Endodermal cell (in vitro differentiated cells): ENCODE measurements around the gene MYOF. TPM values are rescaled to one million over a fixed set of nuclear protein-coding genes. Genes with fewer than 3 reads are reported as not detected.

Source experiments
- DNase-seq: peaks from one replicate; pipeline ENCODE4 v3.0.0-alpha.2; 2017
- H3K27ac ChIP-seq: 2 replicates; pipeline ENCODE4 v1.5.1; 2013; ENCODE audit warnings: mild to moderate bottlenecking, low read depth, low read length, moderate library complexity
- H3K27me3 ChIP-seq: 2 replicates; pipeline ENCODE4 v1.6.1; 2013; ENCODE audit warnings: mild to moderate bottlenecking, low read length, moderate library complexity; ENCODE audit not compliant: insufficient read depth, control insufficient read depth, poor library complexity, severe bottlenecking
- H3K36me3 ChIP-seq: 2 replicates; pipeline ENCODE4 v1.7.0; 2013; ENCODE audit warnings: mild to moderate bottlenecking, low read length, moderate library complexity; ENCODE audit not compliant: control insufficient read depth, insufficient read depth
- H3K4me1 ChIP-seq: one replicate; pipeline ENCODE4 v1.7.0; 2013; ENCODE audit warnings: low read length; ENCODE audit not compliant: control insufficient read depth, insufficient read depth
- H3K4me3 ChIP-seq: 2 replicates; pipeline ENCODE4 v1.5.1; 2013; ENCODE audit warnings: mild to moderate bottlenecking, low read length, moderate library complexity
- H3K9ac ChIP-seq: 2 replicates; pipeline ENCODE4 v1.6.1; 2013; ENCODE audit warnings: mild to moderate bottlenecking, low read length, moderate library complexity; ENCODE audit not compliant: poor library complexity, severe bottlenecking; ENCODE audit errors: extremely low read depth
- H3K9me3 ChIP-seq: 2 replicates; pipeline ENCODE4 v1.6.1; 2013; ENCODE audit warnings: mild to moderate bottlenecking, low read length, moderate library complexity; ENCODE audit not compliant: control insufficient read depth
- H3K27ac Mint-ChIP-seq: 2 replicates; pipeline ENCODE4 v1.8.0; 2020; ENCODE audit warnings: mixed read lengths
- H3K27me3 Mint-ChIP-seq: 2 replicates; pipeline ENCODE4 v1.8.0; 2021; ENCODE audit warnings: mild to moderate bottlenecking, mixed read lengths; ENCODE audit not compliant: insufficient read depth
- H3K36me3 Mint-ChIP-seq: 2 replicates; pipeline ENCODE4 v1.8.0; 2020; ENCODE audit warnings: low read depth, mixed read lengths
- H3K4me1 Mint-ChIP-seq: 2 replicates; pipeline ENCODE4 v1.8.0; 2020; ENCODE audit warnings: mixed read lengths
- H3K4me3 Mint-ChIP-seq: 2 replicates; pipeline ENCODE4 v1.8.0; 2020; ENCODE audit warnings: mild to moderate bottlenecking, moderate library complexity, mixed read lengths
- H3K9me3 Mint-ChIP-seq: 2 replicates; pipeline ENCODE4 v1.8.0; 2020; ENCODE audit warnings: mild to moderate bottlenecking, mixed read lengths
- CTCF ChIP-seq: fragments of 200-600 bp; sonication (generic); conservative IDR thresholded peaks from 2 replicates; pipeline ENCODE4 v1.5.0; 2021; ENCODE audit warnings: antibody characterized with exemption, mild to moderate bottlenecking
- WGBS, 2 experiments: methylation state at CpG; one replicate each; pipeline versions ENCODE4 v1.1.5 to v1.1.7; 2013; ENCODE audit warnings: missing lambda C conversion rate in 2 of 2, mixed read lengths in 1 of 2; ENCODE audit not compliant: insufficient coverage in 1 of 2, insufficient read length in 1 of 2; 5-methylcytosine and 5-hydroxymethylcytosine counted together
- total RNA-seq, 2 donors: library from RNA; stranded (reverse); fragmentation: NEBNext Ultra II Directional in 1 of 2; extraction: Animal tissue kit (Norgen Biotek cat#: 25700) in 1 of 2; gene quantifications; 2 replicates in 1 of 2; 3 replicates in 1 of 2; pipeline ENCODE4 v1.2.1, GENCODE V29; 2021

Gene MYOF
- total RNA-seq, 2 donors from 2014 or later = 37.4 to 93.8 TPM

GRCh38 chr10:93398528-93398927 is 83.6 kb downstream of the MYOF start:
- WGBS, 2 experiments = 67 to 81% methylated on average over 1 to 2 of the region's 3 CpGs
- Histone ChIP-seq H3K4me1 (peaks cover 9% of the 10 kb centered on the region), H3K27me3 (no peaks in the 10 kb centered on the region), H3K4me3 (no peak overlapping the region), H3K27ac (no peak overlapping the region), H3K9ac (no peak overlapping the region), H3K9me3 (no peaks in the 10 kb centered on the region), H3K36me3 (peaks cover 80% of the 10 kb centered on the region)
- peaks cover 38% of the 10 kb centered on the region for H3K36me3 Mint-ChIP-seq
- no peak overlapping the region for H3K27ac Mint-ChIP-seq
- DNase-seq = no peak
- no peaks in the 10 kb centered on the region for H3K9me3 Mint-ChIP-seq
- TF ChIP-seq CTCF = no peak
- H3K4me3 Mint-ChIP-seq = no peak overlapping the region
- H3K27me3 Mint-ChIP-seq = peaks cover 4% of the 10 kb centered on the region
- peaks cover 32% of the 10 kb centered on the region for H3K4me1 Mint-ChIP-seq

GRCh38 chr10:93397020-93397419 is 85.1 kb downstream of the MYOF start:
- H3K27ac ChIP-seq = no peak overlapping the region
- H3K27me3 ChIP-seq = no peaks in the 10 kb centered on the region
- H3K4me3 ChIP-seq = no peak overlapping the region
- H3K4me1 Mint-ChIP-seq = peaks cover 32% of the 10 kb centered on the region
- no peak overlapping the region for H3K27ac Mint-ChIP-seq
- no peak overlapping the region for H3K9ac ChIP-seq
- H3K9me3 Mint-ChIP-seq = no peaks in the 10 kb centered on the region
- peaks cover 4% of the 10 kb centered on the region for H3K27me3 Mint-ChIP-seq
- peaks cover 30% of the 10 kb centered on the region for H3K36me3 Mint-ChIP-seq
- TF ChIP-seq CTCF = no peak
- no peak overlapping the region for H3K4me3 Mint-ChIP-seq
- H3K9me3 ChIP-seq = no peaks in the 10 kb centered on the region
- DNase-seq = no peak
- peaks cover 69% of the 10 kb centered on the region for H3K36me3 ChIP-seq
- H3K4me1 ChIP-seq = peaks cover 9% of the 10 kb centered on the region
- WGBS, 2 experiments = 76% methylated on average over 5 of the region's 6 CpGs; no CpG with 5 or more reads in 1 of the 2 experiments

- Histone ChIP-seq H3K27me3 (no peaks in the 10 kb centered on the region), H3K4me1 (no peaks in the 10 kb centered on the region), H3K4me3 (no peak overlapping the region), H3K36me3 (peaks cover 60% of the 10 kb centered on the region), H3K9me3 (no peaks in the 10 kb centered on the region), H3K9ac (no peak overlapping the region), H3K27ac (no peak overlapping the region)
- no peak overlapping the region for H3K27ac Mint-ChIP-seq
- no peaks in the 10 kb centered on the region for H3K9me3 Mint-ChIP-seq
- 92% methylated on average over 7 of the region's 7 CpGs; no CpG with 5 or more reads in 1 of the 2 experiments for WGBS, 2 experiments
- H3K4me1 Mint-ChIP-seq = peaks cover 12% of the 10 kb centered on the region
- peaks cover 22% of the 10 kb centered on the region for H3K36me3 Mint-ChIP-seq
- TF ChIP-seq CTCF = no peak
- H3K4me3 Mint-ChIP-seq = no peak overlapping the region
- no peak for DNase-seq
- H3K27me3 Mint-ChIP-seq = peaks cover 4% of the 10 kb centered on the region
Measured at GRCh38 chr10:93393211-93393610, 88.9 kb downstream of the MYOF start.
